Loucy (cell line): ENCODE measurements around the gene TNFRSF8.

Experiments used
- EZH2phosphoT487 ChIP-seq: fragments of 200-600 bp; IDR thresholded peaks from 2 replicates; pipeline ENCODE4 v1.6.1; 2018; ENCODE audit warnings: antibody characterized with exemption, mild to moderate bottlenecking, moderate library complexity, borderline replicate concordance
- TF ChIP-seq, protein P1 (sequence below): fragments of 200-600 bp; sonication (generic); conservative IDR thresholded peaks from 2 replicates; pipeline ENCODE4 v1.5.1; 2014; ENCODE audit warnings: mild to moderate bottlenecking, antibody characterized with exemption, low read length

DNA sequence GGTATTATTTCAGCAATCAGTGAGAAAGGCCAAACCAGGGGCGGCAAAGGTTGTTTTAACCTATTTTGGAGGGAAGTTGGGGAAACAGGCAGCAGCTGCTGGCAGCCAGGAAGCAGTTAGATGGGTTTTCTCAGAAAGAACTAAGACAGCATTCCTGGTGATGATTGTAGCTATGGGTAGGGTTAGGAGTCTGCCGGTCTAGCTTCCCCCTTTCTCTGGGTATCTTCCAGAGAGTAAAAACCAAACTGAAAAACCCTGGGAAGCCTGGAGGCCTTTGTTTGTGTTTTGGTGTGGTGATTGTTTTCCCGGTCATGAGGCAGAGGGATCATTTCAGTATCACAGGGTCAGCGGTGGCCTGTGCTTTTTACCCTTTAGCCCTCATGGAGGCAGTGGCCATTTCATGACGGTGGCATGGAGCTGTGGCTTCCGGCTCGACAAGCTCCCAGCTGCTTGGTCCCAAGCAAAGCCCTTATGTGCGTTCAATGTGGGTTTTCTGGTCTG is 84.1 kb downstream of the TNFRSF8 start:
- TF ChIP-seq, protein P1, sequence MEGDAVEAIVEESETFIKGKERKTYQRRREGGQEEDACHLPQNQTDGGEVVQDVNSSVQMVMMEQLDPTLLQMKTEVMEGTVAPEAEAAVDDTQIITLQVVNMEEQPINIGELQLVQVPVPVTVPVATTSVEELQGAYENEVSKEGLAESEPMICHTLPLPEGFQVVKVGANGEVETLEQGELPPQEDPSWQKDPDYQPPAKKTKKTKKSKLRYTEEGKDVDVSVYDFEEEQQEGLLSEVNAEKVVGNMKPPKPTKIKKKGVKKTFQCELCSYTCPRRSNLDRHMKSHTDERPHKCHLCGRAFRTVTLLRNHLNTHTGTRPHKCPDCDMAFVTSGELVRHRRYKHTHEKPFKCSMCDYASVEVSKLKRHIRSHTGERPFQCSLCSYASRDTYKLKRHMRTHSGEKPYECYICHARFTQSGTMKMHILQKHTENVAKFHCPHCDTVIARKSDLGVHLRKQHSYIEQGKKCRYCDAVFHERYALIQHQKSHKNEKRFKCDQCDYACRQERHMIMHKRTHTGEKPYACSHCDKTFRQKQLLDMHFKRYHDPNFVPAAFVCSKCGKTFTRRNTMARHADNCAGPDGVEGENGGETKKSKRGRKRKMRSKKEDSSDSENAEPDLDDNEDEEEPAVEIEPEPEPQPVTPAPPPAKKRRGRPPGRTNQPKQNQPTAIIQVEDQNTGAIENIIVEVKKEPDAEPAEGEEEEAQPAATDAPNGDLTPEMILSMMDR, result no peak
- TF ChIP-seq EZH2phosphoT487, result no peak
